ENCODE results near the gene CHTOP.

- TF ChIP-seq CTCF (IDR thresholded peaks at IDR 0.05; ENCODE audit: poor library complexity, severe bottlenecking) (no peak), EP300 (conservative IDR thresholded peaks at IDR 0.05; ENCODE audit: poor library complexity, severe bottlenecking) (no peak)
These were observed 22.5 kb upstream of the CHTOP start for GRCh38 chr1:153611356-153611755.
